GM19452 (cell line): ENCODE measurements around the gene MYH16.
"Not testable (repeated sequence)": the region's sequence is repeated elsewhere in the genome, so short reads cannot be mapped to it uniquely, and the experiment has no call there.

ENCODE experiments used
- ATAC-seq: cut with Tn5 transposase; IDR thresholded peaks from one replicate; pipeline ENCODE4 v1.9.1; 2021; ENCODE audit not compliant: unreplicated experiment

Gene MYH16

GRCh38 chr7:99272476-99273045 lies at the start of gene MYH16:
Gene MYH16, plus strand, starts transcription at chr7:99272839.
- ATAC-seq: no peak

GRCh38 chr7:99224263-99224898 lies 48.3 kb upstream of the MYH16 start:
- ATAC-seq: not testable (repeated sequence)

- ATAC-seq: no peak
These were observed 47.8 kb upstream of the MYH16 start for GRCh38 chr7:99224899-99225265.

GRCh38 chr7:99229234-99229633 lies 43.4 kb upstream of the MYH16 start:
- no peak for ATAC-seq

- no peak for ATAC-seq
These were observed 40.4 kb upstream of the MYH16 start for GRCh38 chr7:99232082-99232770.

- ATAC-seq: not testable (repeated sequence)
These were observed 39.7 kb upstream of the MYH16 start for GRCh38 chr7:99232955-99233354.

- ATAC-seq: no peak
These were observed 38.5 kb upstream of the MYH16 start for GRCh38 chr7:99234185-99234584.

- no peak for ATAC-seq
These were observed 36.7 kb upstream of the MYH16 start for GRCh38 chr7:99235925-99236324.

- ATAC-seq: not testable (repeated sequence)
These were observed 34.8 kb upstream of the MYH16 start for GRCh38 chr7:99237876-99238275.

GRCh38 chr7:99238558-99239341 lies 33.9 kb upstream of the MYH16 start:
- no peak for ATAC-seq

GRCh38 chr7:99242682-99243081 lies 30.0 kb upstream of the MYH16 start:
- ATAC-seq: no peak

GRCh38 chr7:99243751-99244337 lies 28.8 kb upstream of the MYH16 start:
- ATAC-seq: no peak

- no peak for ATAC-seq
These were observed 27.7 kb upstream of the MYH16 start for GRCh38 chr7:99244939-99245338.

- no peak for ATAC-seq
These were observed 24.1 kb upstream of the MYH16 start for GRCh38 chr7:99248391-99249095.

GRCh38 chr7:99249985-99250575 lies 22.6 kb upstream of the MYH16 start:
- ATAC-seq: no peak

- no peak for ATAC-seq
These were observed 20.3 kb upstream of the MYH16 start for GRCh38 chr7:99252166-99252895.

GRCh38 chr7:99253369-99253768 lies 19.3 kb upstream of the MYH16 start:
- no peak for ATAC-seq

- no peak for ATAC-seq
These were observed 18.2 kb upstream of the MYH16 start for GRCh38 chr7:99254390-99254789.

- ATAC-seq: no peak
These were observed 17.2 kb upstream of the MYH16 start for GRCh38 chr7:99255463-99255862.

- ATAC-seq: no peak
These were observed 15.6 kb upstream of the MYH16 start for GRCh38 chr7:99257065-99257464.
